Stimulated activated naive B cell treated with anti-CD40 and anti-IgM and Interleukin-4, amounts not matched to agents 10 μg/mL and 1 μg/mL and 100 μg/mL, for 72 hours (primary cell): ENCODE measurements around the gene C3orf18.

Experiments used
- ATAC-seq, 2 donors: fragments of 150-1000 bp; cut with Tn5 transposase; replicated peaks; 2 replicates each; pipeline ENCODE4 v1.10.0; 2021; ENCODE audit warnings: moderate library complexity in 1 of 2
- DNase-seq: peaks from one replicate; pipeline ENCODE4 v3.0.0; 2021
- H3K27ac Mint-ChIP-seq: one replicate; pipeline ENCODE4 v1.8.0; 2022; ENCODE audit warnings: mild to moderate bottlenecking, mixed read lengths
- H3K27me3 Mint-ChIP-seq, 2 donors: one replicate each; pipeline ENCODE4 v1.8.0; 2022; ENCODE audit warnings: mixed read lengths in 2 of 2
- H3K36me3 Mint-ChIP-seq, 2 donors: one replicate each; pipeline ENCODE4 v1.8.0; 2022; ENCODE audit warnings: mixed read lengths in 2 of 2, mild to moderate bottlenecking in 1 of 2
- H3K4me1 Mint-ChIP-seq, 2 donors: one replicate each; pipeline ENCODE4 v1.8.0; 2022; ENCODE audit warnings: mixed read lengths in 2 of 2, mild to moderate bottlenecking in 1 of 2
- H3K4me3 Mint-ChIP-seq, 2 donors: one replicate each; pipeline ENCODE4 v1.8.0; 2022; ENCODE audit warnings: mild to moderate bottlenecking in 2 of 2, mixed read lengths in 2 of 2, moderate library complexity in 1 of 2
- H3K9me3 Mint-ChIP-seq, 2 donors: one replicate each; pipeline ENCODE4 v1.8.0; 2022; ENCODE audit warnings: mixed read lengths in 2 of 2, mild to moderate bottlenecking in 1 of 2

The C3orf18 gene

DNA sequence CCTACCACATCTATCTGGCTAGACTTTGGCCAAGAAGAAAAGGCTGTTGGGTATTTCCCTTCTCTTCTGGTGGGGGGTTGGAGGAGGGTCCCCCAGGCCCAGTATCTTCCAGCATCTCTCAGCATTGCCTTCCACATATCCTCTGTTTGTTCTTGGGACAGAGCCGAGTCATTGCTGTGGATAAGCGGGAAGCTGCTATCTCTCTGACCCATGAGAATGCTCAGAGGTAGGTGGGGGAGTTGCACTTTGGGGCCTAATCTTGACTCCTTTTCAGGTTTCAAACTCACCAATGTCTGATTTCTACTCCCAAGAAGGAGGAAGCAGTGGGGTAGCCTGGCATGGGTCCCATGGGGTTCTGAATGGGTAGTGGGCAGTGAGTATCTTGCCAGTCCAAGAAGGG is 9.8 kb upstream of the C3orf18 start:
- peaks cover 36 to 75% of the 10 kb centered on the region in 2 donors for H3K36me3 Mint-ChIP-seq
- DNase-seq (no peak), ATAC-seq (no peak)
- peak overlapping the region; percentile 51 for H3K27ac Mint-ChIP-seq
- H3K4me1 Mint-ChIP-seq, result peaks cover 20 to 35% of the 10 kb centered on the region in 2 donors
- no peaks in the 10 kb centered on the region for H3K27me3 Mint-ChIP-seq
- no peak overlapping the region for H3K4me3 Mint-ChIP-seq
- H3K9me3 Mint-ChIP-seq, result no peaks in the 10 kb centered on the region

DNA sequence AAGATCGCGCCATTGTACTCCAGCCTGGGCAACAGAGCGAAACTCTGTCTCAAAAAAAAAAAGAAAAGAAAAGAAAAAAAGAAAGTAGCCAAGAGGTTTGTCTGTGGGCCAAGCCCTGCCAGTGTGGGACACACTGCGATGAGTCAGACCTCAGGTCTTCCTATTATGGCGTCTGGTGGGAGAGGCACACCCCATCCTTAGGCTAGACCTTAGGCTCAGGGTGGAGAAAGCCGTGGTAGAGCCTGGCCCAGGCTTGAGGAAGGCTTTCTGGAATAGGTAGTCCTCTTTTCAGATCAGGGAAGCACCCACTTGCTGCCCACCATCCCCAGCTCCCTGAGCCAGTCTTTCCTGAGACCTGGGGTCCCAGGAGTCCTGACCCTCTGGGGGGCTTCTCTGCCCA is 7.8 kb upstream of the C3orf18 start:
- peaks cover 33 to 67% of the 10 kb centered on the region in 2 donors for H3K36me3 Mint-ChIP-seq
- H3K27ac Mint-ChIP-seq, result no peak overlapping the region
- DNase-seq, result no peak
- no peak overlapping the region for H3K4me3 Mint-ChIP-seq
- no peaks in the 10 kb centered on the region for H3K27me3 Mint-ChIP-seq
- no peak for ATAC-seq
- H3K9me3 Mint-ChIP-seq, result no peaks in the 10 kb centered on the region
- H3K4me1 Mint-ChIP-seq, result peaks cover 38 to 54% of the 10 kb centered on the region in 2 donors

DNA sequence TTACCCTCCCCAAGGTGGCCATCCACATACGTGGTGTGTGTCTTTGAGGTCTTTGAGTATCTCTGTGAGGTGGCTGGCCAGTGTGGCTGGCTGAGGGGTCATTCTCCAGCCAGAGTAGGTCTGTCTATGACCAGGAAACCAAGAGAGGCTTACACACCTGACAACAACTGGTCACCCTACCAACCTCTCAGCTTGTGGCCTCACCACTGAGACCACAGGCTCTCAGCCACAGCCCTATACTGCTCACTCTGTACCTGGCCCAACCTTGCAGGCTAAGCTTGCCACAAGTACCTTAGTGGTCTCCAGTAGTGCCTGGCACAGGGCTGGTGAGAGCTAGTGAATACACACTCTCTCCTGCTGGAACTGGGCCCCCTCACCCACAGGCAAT is 6.9 kb upstream of the C3orf18 start:
- Mint-ChIP-seq H3K4me1 (peaks cover 39 to 55% of the 10 kb centered on the region in 2 donors), H3K9me3 (no peaks in the 10 kb centered on the region), H3K4me3 (no peak overlapping the region), H3K27ac (peak overlapping the region; percentile 60), H3K27me3 (no peaks in the 10 kb centered on the region), H3K36me3 (peaks cover 26 to 62% of the 10 kb centered on the region in 2 donors)
- ATAC-seq (no peak), DNase-seq (no peak)

DNA sequence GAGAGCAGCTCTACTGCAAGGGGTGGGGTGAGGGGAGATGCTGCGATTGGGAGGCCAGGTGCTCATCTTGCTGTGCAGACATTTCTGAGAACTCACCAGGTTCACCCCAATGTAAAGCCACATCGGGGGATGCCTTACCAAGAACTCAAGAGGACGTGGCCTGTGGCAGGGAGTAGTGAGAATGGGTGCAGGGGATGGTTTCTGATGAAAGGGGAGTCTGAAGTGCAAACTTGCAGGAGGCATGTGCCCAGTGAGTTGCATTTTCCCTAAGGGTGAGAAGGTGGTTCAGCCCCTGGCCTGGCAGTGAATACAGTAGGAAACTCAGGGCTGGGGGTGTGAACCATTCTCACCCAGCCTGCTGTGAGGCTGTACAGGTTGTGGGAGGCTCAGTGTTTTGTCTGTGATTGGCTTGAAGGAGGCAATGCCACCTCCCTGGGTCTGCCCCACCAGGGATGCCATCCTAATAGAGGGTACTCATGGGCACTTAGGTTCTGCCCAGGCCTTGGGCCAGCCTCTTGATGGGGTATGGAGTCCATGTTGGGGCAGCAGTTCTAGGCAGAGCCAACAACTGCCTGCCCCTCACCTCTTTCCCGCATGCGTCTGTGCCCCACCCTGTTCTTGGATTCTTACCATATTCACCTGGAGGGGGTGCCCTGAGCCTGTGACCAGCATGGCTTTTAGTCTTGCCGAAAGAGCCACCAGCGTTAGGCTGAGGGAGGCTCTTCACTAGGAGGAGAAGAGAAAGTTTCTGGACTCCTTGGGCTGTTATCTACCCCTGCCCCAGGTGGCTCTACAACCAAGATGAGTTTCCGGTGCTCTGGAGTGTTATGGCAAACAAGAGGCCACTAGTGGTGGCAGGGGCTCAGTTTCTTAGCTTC is 6.3 kb upstream of the C3orf18 start:
- H3K4me3 Mint-ChIP-seq, result peak overlapping the region; percentile 29 to 31
- no peaks in the 10 kb centered on the region for H3K9me3 Mint-ChIP-seq
- DNase-seq (peak; percentile 48), ATAC-seq (peak; percentile 16 to 49)
- no peaks in the 10 kb centered on the region for H3K27me3 Mint-ChIP-seq
- H3K4me1 Mint-ChIP-seq, result peaks cover 40 to 55% of the 10 kb centered on the region in 2 donors
- H3K36me3 Mint-ChIP-seq, result peaks cover 26 to 60% of the 10 kb centered on the region in 2 donors
- peak overlapping the region; percentile 92 for H3K27ac Mint-ChIP-seq

DNA sequence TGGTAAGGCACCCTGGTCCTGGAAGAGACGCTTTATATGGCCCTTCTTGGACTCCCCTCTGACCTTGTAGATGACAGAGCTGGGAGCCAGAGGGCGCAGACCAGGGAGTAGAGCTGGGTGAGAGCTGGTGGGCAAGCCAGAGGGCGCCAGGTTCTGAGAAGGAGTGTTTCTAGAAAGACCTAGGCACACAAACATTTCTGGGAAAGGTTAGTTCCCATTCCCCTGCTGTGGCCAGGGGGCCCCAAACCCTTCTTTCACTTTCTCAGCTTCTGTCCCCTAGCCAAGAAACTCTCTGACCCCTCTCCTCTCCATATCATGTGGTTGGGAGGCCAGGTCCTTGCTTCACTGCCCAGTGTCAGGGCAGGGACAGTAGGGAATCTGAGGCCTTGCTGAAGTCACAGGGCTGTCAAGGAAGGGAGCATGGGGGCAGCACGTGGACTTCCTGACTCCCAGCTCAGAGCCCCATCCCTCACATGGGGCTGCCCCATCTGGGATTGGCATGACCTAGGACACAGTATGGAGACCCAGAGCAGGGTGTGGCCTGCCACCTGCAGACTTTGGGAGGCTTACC is 5.3 kb upstream of the C3orf18 start:
- Mint-ChIP-seq H3K4me3 (peak overlapping the region; percentile 29 to 51), H3K27ac (peak overlapping the region; percentile 92), H3K27me3 (no peaks in the 10 kb centered on the region), H3K9me3 (no peaks in the 10 kb centered on the region), H3K36me3 (peaks cover 26 to 53% of the 10 kb centered on the region in 2 donors), H3K4me1 (peaks cover 42 to 59% of the 10 kb centered on the region in 2 donors)
- ATAC-seq (no peak), DNase-seq (no peak)

DNA sequence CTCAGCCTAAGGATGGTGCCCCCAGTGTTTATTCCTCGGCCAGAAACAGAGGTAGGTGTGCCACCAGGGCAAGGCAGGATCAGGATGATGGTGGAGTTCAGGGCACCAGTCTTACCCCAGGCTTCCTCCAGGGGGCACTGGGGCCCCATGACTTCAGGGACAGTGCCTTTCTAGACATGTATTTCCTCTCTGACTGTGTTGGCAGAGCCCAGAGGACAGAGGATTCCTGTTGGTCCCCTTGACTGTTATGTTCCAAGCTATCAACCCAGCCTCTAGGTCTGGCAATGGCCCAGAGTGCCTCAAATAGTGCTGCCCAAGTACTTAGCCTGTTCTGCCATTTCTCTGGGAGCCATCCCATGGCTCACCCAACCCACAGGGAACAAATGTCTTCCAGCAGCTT is 4.6 kb upstream of the C3orf18 start:
- Mint-ChIP-seq H3K4me1 (peaks cover 44 to 66% of the 10 kb centered on the region in 2 donors), H3K9me3 (no peaks in the 10 kb centered on the region), H3K27ac (peak overlapping the region; percentile 92), H3K27me3 (no peaks in the 10 kb centered on the region), H3K36me3 (peaks cover 22 to 46% of the 10 kb centered on the region in 2 donors), H3K4me3 (peak overlapping the region; percentile 25 to 51)
- peak; percentile 28 for ATAC-seq
- DNase-seq, result peak; percentile 74

DNA sequence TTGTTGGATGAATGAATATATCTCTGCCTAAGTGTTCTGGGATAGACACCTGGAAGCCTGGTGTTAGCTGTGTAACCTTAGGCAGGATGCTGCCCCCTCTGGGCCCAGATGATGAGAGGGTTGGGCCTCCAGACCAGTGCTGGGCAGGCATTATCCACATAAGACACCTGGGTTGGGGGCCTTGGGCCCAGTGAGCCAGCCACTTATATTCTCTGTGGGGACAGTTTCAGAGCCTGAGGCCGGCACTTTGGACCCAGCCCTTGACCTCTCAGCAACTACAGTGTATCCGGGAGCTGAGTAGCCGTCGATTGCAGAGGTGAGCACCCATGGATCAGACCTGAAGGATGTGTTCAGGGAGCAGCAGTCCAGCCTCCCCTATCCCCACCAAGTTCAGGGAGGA is 3.9 kb upstream of the C3orf18 start:
- Mint-ChIP-seq H3K4me3 (peak overlapping the region in 1 of 2 donors; percentile 88), H3K36me3 (peaks cover 21 to 46% of the 10 kb centered on the region in 2 donors), H3K9me3 (no peaks in the 10 kb centered on the region), H3K4me1 (peaks cover 48 to 73% of the 10 kb centered on the region in 2 donors), H3K27ac (peak overlapping the region; percentile 62), H3K27me3 (no peaks in the 10 kb centered on the region)
- DNase-seq (no peak), ATAC-seq (no peak)

DNA sequence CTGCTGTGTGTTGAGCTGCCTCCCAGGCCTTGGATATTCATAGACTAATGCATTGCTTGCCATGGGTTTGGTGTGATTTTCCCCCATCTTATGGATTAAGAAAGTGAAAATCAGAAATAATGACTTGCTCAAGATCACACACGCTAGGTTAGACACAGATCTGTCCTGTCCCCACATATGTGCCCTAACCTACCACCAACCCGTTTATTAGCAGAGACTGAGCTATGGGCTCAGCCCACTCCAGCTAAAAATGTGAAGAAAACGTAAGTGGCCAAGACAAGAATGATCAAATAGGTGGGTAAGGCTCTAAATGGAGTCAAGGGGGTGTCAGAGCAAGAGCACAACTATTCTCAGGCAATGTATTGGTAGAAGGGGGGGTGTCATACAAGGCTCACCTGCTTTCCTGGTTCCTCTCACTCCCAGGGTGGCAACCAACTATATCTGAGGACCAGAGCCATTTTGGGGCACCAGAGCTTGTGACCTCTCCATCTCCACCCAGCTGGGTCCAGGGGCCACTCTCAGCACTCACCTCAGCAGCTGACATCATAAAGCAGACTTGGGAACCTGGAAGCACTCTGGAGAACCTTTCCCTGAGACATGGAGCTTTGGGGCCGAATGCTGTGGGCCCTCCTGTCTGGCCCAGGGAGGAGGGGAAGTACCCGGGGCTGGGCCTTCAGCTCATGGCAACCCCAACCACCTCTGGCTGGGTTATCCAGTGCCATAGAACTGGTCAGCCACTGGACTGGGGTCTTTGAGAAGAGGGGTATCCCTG is 3.1 kb upstream of the C3orf18 start:
- H3K4me1 Mint-ChIP-seq, result peaks cover 50 to 74% of the 10 kb centered on the region in 2 donors

DNA sequence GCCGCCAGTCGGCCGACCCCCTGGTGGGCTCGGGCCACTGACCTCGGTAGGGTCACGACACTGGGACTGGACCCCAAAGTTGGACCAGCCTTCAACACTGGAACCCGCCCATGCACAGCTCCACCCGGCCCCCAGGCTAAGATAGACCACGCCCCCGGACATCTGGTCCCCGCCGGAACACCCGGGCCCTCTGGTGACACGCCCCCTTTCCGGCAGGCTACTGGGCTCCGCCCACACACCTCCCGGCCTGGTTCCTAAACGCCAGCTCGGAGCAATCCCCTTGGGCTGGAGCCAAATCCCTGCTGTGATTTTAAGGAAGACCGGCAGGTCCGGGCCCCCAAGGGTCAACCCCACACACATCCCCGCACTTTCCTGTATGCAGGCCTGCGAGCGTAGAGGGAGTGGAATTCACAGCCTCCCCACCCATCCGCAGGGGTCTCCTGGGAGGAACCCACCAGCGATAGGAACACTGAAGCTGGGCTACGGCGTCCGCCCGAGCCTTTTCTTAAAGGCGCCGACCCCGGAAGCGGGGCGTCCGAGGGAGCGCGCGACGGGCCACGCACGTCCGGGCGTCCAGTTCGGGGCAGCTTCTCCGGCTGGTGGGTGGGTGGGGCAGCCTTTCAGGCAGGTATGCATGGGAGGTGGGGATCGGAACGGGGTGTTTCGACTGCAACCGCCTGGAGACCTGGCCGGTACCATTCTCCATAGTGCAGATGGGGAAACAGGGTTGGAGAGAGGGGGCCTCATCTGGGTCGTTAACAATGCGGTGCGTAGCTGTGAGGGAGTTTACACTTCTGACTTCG is 1.6 kb upstream of the C3orf18 start, which contains the start of gene HEMK1:
Gene HEMK1 (plus strand): TSS at position 576 of the 803 bp plus-strand sequence. CDS start 1,583 bp downstream, outside the sequence.
- H3K27ac Mint-ChIP-seq, result peak within 1 kb of the TSS; percentile 96
- peak; percentile 68 to 69 for ATAC-seq
- no peaks in the 10 kb centered on the region for H3K27me3 Mint-ChIP-seq
- peak within 1 kb of the TSS; percentile 88 to 97 for H3K4me3 Mint-ChIP-seq
- H3K9me3 Mint-ChIP-seq, result no peaks in the 10 kb centered on the region
- peak; percentile 96 for DNase-seq
- H3K4me1 Mint-ChIP-seq, result peaks cover 43 to 63% of the 10 kb centered on the region in 2 donors
- H3K36me3 Mint-ChIP-seq, result peaks cover 21 to 34% of the 10 kb centered on the region in 2 donors

More for the DNA sequence above, 3.1 kb upstream of the C3orf18 start:
- no peaks in the 10 kb centered on the region for H3K27me3 Mint-ChIP-seq
- H3K36me3 Mint-ChIP-seq, result peaks cover 15 to 39% of the 10 kb centered on the region in 2 donors
- H3K9me3 Mint-ChIP-seq, result no peaks in the 10 kb centered on the region
- H3K4me3 Mint-ChIP-seq, result peak overlapping the region; percentile 88 to 97
- ATAC-seq, result no peak
- no peak for DNase-seq
- H3K27ac Mint-ChIP-seq, result peak overlapping the region; percentile 62

DNA sequence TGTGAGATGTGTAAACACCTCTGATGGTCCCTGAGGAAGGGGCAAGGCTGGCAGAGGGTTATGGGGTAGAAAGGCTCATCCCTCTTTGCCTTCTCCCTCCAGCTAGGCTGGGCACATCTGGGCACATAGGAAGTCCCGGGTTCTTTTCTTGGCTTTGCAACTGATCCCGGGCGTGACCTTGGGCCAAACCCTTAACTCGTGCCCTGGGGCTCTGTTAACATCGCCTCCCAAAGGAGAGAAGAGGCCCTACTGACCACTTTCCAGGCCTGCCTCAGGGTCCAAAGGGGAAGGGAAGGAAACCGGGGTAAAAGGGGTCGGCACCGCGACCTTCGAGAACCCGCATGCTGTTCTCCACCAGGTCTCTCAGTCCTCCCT is 549 bp downstream of the C3orf18 start:
- H3K4me3 Mint-ChIP-seq, result peak overlapping the region; percentile 79 to 88
- H3K36me3 Mint-ChIP-seq, result peaks cover 19 to 20% of the 10 kb centered on the region in 2 donors
- DNase-seq, result no peak
- peak overlapping the region; percentile 86 for H3K27ac Mint-ChIP-seq
- peaks cover 29 to 47% of the 10 kb centered on the region in 2 donors for H3K4me1 Mint-ChIP-seq
- no peaks in the 10 kb centered on the region for H3K27me3 Mint-ChIP-seq
- ATAC-seq, result no peak
- H3K9me3 Mint-ChIP-seq, result no peaks in the 10 kb centered on the region

DNA sequence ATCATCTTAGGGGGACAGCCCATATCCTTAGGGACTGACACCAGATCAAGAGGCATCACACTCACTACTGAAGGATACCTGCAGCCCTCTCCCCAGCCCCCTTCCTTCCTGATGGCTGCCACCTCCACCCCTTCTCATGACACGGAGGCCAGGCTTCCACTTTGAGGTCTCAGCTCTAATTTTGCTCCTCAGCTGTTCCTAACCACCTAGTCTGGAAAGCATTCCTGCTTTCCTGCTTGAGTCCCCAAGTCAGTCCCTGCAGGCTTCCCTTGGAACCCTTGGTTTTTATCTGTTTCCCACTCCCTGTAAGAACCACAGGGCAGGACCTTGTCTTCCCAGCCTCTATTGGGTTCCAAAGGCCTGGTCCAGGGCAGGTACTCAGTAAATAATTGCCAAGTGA is 3.2 kb downstream of the C3orf18 start:
- Mint-ChIP-seq H3K4me1 (peaks cover 12 to 30% of the 10 kb centered on the region in 2 donors), H3K4me3 (no peak overlapping the region)

DNA sequence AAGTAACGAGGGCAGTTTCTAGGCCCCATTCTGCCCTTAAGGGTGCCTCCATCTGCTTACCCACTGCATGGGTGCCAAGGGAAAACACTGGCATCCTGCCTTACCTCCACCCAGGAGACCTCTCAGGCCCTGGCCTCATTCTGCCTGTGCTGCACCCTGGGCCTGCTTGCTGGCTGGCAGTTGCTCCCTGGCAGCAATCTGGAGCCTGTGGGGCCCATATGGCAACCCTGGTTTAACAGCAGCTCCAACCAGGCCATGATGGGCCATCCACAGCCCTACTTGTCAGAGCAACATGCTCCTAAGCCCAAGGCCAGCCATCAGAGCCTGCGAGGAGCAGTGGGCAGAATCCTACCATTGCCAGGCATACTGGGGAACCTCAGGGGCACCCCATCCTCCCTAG is 3.7 kb downstream of the C3orf18 start:
- Mint-ChIP-seq H3K27ac (peak overlapping the region; percentile 0), H3K9me3 (no peaks in the 10 kb centered on the region), H3K27me3 (no peaks in the 10 kb centered on the region), H3K4me1 (peaks cover 12 to 30% of the 10 kb centered on the region in 2 donors), H3K4me3 (no peak overlapping the region), H3K36me3 (peaks cover 10 to 20% of the 10 kb centered on the region in 2 donors)
- ATAC-seq (no peak), DNase-seq (no peak)

More for the DNA sequence above, 3.2 kb downstream of the C3orf18 start:
- ATAC-seq (no peak), DNase-seq (no peak)
- no peaks in the 10 kb centered on the region for H3K9me3 Mint-ChIP-seq
- H3K36me3 Mint-ChIP-seq, result peaks cover 8 to 18% of the 10 kb centered on the region in 2 donors
- H3K27ac Mint-ChIP-seq, result no peak overlapping the region
- no peaks in the 10 kb centered on the region for H3K27me3 Mint-ChIP-seq

DNA sequence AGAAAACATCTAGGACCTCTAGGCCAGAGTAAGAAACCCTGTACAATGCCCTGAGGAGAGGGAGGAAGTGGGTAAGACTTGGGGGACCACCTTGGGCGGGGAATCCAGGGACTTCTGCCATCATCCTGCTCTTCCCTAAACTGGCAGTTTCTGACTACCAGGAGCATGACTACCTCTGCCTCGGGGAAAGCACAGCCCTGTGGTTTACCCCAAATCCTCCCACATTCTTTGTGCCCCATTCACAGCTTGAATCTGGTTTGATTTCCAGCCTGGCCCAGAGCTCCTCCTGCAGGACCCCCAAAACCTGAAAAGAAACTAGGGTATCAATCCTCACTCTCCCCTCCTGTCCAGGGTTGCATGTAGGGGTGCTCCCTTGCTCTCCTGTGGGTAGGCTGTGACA is 4.7 kb downstream of the C3orf18 start:
- no peaks in the 10 kb centered on the region for H3K9me3 Mint-ChIP-seq
- H3K27ac Mint-ChIP-seq, result no peak overlapping the region
- peaks cover 10 to 26% of the 10 kb centered on the region in 2 donors for H3K4me1 Mint-ChIP-seq
- H3K36me3 Mint-ChIP-seq, result peaks cover 10 to 21% of the 10 kb centered on the region in 2 donors
- DNase-seq (no peak), ATAC-seq (no peak)
- H3K4me3 Mint-ChIP-seq, result no peak overlapping the region
- no peaks in the 10 kb centered on the region for H3K27me3 Mint-ChIP-seq
